ENCODE measurements around the gene UBE2Q2. TPM values are rescaled to one million over a fixed set of nuclear protein-coding genes. Genes with fewer than 3 reads are reported as not detected.

The UBE2Q2 gene
- total and polyA plus RNA-seq, 9 of the 15 experiments (the other 6 are each of a cell fraction or from before 2014, with no cell fraction given): 6.2 to 24.0 (median 16.2) TPM

DNA sequence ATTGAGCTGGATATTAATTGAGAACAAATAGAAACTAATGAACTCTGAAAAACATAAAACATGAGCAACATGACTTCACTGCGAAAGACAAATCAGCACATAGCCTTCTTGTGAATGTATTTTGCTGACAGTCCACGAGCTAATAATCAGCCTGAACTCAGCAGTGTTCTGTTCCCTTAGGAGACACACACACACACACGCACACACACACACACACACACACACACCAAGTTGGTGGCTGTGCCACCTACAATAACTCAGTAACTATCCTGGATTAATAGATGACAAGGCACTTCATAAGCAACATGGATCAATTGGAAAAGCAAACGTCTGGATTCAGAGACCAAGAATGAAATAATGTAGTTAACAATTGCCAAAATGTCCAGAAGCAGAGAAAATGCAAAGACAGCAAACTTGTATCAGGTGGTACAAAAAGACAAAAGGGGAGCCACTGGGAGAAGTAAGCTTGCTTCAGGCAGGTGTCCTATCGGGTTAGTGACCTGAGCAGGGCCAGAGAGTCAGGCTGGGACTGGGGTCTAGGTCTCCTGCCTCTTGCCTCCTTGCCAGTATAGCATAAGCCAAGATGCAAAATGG lies 20.5 kb upstream of the UBE2Q2 start:
- POLR2A ChIA-PET: interaction anchor here (0.6 to 4.3 kb wide), 2 partner anchors 20 to 783 kb away, joined by 3 to 20 read pairs; partner anchors contain the start of gene UBE2Q2
- BruUV-seq (replicated peaks): no TSS peak
- no peak for FAIRE-seq
- TF ChIP-seq KAT2B (IDR thresholded peaks at IDR 0.05; ENCODE audit: low read depth, low read length) (no peak), CHCHD3 (CRISPR knock-in tag; IDR thresholded peaks at IDR 0.05) (no peak), MAFG (tag; conservative IDR thresholded peaks at IDR 0.05) (peak; percentile 40), CREB1 (IDR thresholded peaks at IDR 0.05) (no peak), CREB1 (CRISPR knock-in tag; IDR thresholded peaks at IDR 0.05) (no peak), MYC (IDR thresholded peaks at IDR 0.05; ENCODE audit: low read depth, low read length) (no peak), MYC (CRISPR knock-in tag; IDR thresholded peaks at IDR 0.05; ENCODE audit: borderline replicate concordance, low read depth) (no peak), SRSF3 (IDR thresholded peaks at IDR 0.05; ENCODE audit: insufficient read depth, low read length) (no peak), ZNF668 (CRISPR knock-in tag; IDR thresholded peaks at IDR 0.05) (no peak), TBP (optimal IDR thresholded peaks at IDR 0.05; ENCODE audit: low read depth, low read length) (no peak), MCM3 (IDR thresholded peaks at IDR 0.05) (peak; percentile 69; the same call in 1 of the 2 replicates), ERF (CRISPR knock-in tag; IDR thresholded peaks at IDR 0.05) (no peak), ZC3H11A (IDR thresholded peaks at IDR 0.05; ENCODE audit: low read depth, low read length) (no peak), SIX5 (IDR thresholded peaks at IDR 0.05; ENCODE audit: borderline replicate concordance in 1 of 2, insufficient read depth in 1 of 2, low read depth in 1 of 2, low read length in 2 of 2) (no peak), PURB (CRISPR knock-in tag; IDR thresholded peaks at IDR 0.05; ENCODE audit: low read depth) (no peak), PTTG1 (tag; IDR thresholded peaks at IDR 0.05; ENCODE audit: low read depth) (no peak), ZNF347 (CRISPR knock-in tag; IDR thresholded peaks at IDR 0.05; ENCODE audit: low read depth) (no peak), C11orf30 (IDR thresholded peaks at IDR 0.05; ENCODE audit: low read depth) (peak; percentile 59), ZNF224 (CRISPR knock-in tag; IDR thresholded peaks at IDR 0.05) (no peak)
- TF ChIP-seq, protein P1, sequence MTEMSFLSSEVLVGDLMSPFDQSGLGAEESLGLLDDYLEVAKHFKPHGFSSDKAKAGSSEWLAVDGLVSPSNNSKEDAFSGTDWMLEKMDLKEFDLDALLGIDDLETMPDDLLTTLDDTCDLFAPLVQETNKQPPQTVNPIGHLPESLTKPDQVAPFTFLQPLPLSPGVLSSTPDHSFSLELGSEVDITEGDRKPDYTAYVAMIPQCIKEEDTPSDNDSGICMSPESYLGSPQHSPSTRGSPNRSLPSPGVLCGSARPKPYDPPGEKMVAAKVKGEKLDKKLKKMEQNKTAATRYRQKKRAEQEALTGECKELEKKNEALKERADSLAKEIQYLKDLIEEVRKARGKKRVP (CRISPR knock-in tag; IDR thresholded peaks at IDR 0.05): no peak
- TF ChIP-seq, protein P2, sequence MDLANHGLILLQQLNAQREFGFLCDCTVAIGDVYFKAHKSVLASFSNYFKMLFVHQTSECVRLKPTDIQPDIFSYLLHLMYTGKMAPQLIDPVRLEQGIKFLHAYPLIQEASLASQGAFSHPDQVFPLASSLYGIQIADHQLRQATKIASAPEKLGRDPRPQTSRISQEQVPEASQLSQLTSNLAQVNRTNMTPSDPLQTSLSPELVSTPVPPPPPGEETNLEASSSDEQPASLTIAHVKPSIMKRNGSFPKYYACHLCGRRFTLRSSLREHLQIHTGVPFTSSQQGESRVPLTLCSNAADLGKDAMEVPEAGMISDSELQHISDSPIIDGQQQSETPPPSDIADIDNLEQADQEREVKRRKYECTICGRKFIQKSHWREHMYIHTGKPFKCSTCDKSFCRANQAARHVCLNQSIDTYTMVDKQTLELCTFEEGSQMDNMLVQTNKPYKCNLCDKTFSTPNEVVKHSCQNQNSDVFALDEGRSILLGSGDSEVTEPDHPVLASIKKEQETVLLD (IDR thresholded peaks at IDR 0.05): no peak
- TF ChIP-seq, protein P3, sequence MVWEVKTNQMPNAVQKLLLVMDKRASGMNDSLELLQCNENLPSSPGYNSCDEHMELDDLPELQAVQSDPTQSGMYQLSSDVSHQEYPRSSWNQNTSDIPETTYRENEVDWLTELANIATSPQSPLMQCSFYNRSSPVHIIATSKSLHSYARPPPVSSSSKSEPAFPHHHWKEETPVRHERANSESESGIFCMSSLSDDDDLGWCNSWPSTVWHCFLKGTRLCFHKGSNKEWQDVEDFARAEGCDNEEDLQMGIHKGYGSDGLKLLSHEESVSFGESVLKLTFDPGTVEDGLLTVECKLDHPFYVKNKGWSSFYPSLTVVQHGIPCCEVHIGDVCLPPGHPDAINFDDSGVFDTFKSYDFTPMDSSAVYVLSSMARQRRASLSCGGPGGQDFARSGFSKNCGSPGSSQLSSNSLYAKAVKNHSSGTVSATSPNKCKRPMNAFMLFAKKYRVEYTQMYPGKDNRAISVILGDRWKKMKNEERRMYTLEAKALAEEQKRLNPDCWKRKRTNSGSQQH (CRISPR knock-in tag; IDR thresholded peaks at IDR 0.05): no peak

More for the DNA sequence above, 20.5 kb upstream of the UBE2Q2 start:
- H3K4me1 ChIP-seq (replicated peaks in 1 of 2; ENCODE audit: control insufficient read depth in 2 of 2, insufficient read depth in 2 of 2, low read length in 2 of 2): peaks cover 3 to 10% of the 10 kb centered on the region in 2 experiments; a peak in 3 of 5 replicates
- H3K4me3 ChIP-seq: no peak overlapping the region
- H3K36me3 ChIP-seq (ENCODE audit: control insufficient read depth, insufficient read depth, low read length): no peaks in the 10 kb centered on the region
- H3K9ac ChIP-seq (ENCODE audit: insufficient read depth in 1 of 2, low read depth in 2 of 2, low read length in 2 of 2): no peak overlapping the region
- ATAC-seq (no peak; the same call in 2 of the 3 replicates), DNase-seq (ENCODE audit: extremely low read depth in 1 of 4, low spot score in 3 of 4) (no peak)
- H4K20me1 ChIP-seq (replicated peaks; ENCODE audit: control insufficient read depth, insufficient read depth, low read length): no peaks in the 10 kb centered on the region
- intact Hi-C loops (cut with micrococcal nuclease) (no loop called here), in situ Hi-C loops (cut with MboI) (no loop called here)
- WGBS (ENCODE audit: insufficient coverage, low coverage, missing lambda C conversion rate): 40% methylated on average over 4 of the region's 5 CpGs
- H3K27ac ChIP-seq (ENCODE audit: extremely low read depth, low read depth, low read length): no peak overlapping the region
- no peaks in the 10 kb centered on the region for H3K27me3 ChIP-seq (ENCODE audit: control insufficient read depth in 2 of 2, insufficient read depth in 2 of 2, low read length in 2 of 2)
- H3K9me3 ChIP-seq (replicated peaks; ENCODE audit: control insufficient read depth, insufficient read depth, low read depth, low read length): no peaks in the 10 kb centered on the region
- H3K4me2 ChIP-seq (ENCODE audit: insufficient read depth, low read length): no peak overlapping the region
- H3K9me1 ChIP-seq (ENCODE audit: control insufficient read depth, insufficient read depth, low read length): no peaks in the 10 kb centered on the region
- CTCF ChIA-PET (ENCODE audit: low intra/inter-chr PET ratio): no interaction called here
- H3K79me2 ChIP-seq (ENCODE audit: control insufficient read depth, insufficient read depth, low read length): no peaks in the 10 kb centered on the region
- H2AFZ ChIP-seq (ENCODE audit: low read depth, low read length): peak overlapping the region; percentile 71

All from K562 (cell line).